CD14-positive monocyte (primary cell): Measurements from ENCODE around the gene LZTFL1. TPM values are rescaled to one million over a fixed set of nuclear protein-coding genes. Genes with fewer than 3 reads are reported as not detected.
A peak's percentile ranks its signal among the peaks of the same experiment; 100 is the strongest.

Experiments used
- DNase-seq, 3 donors: peaks; one replicate each; pipeline ENCODE4 v3.0.0-alpha.2; 2011 to 2022
- H2AFZ ChIP-seq: 2 replicates; pipeline ENCODE4 v1.6.0; 2012; ENCODE audit warnings: mild to moderate bottlenecking, low read depth, low read length, inconsistent platforms; ENCODE audit not compliant: insufficient read depth, poor library complexity, severe bottlenecking
- H3K27ac ChIP-seq, 2 donors: 1 replicate in 1 of 2; 2 replicates in 1 of 2; pipeline ENCODE4 v1.5.1; 2012 to 2013; ENCODE audit warnings: low read length in 2 of 2, control low read depth in 1 of 2, inconsistent platforms in 1 of 2, low read depth in 1 of 2, mild to moderate bottlenecking in 1 of 2
- H3K27me3 ChIP-seq, 2 donors: one replicate each; pipeline versions ENCODE4 v1.6.0 to v1.6.1; 2011 to 2013; ENCODE audit warnings: low read length in 2 of 2; ENCODE audit not compliant: control insufficient read depth in 2 of 2, insufficient read depth in 2 of 2
- H3K36me3 ChIP-seq, 2 donors: replicated peaks in 1 of 2; 1 replicate in 1 of 2; 2 replicates in 1 of 2; pipeline versions ENCODE4 v1.5.1 to v1.6.1; 2012 to 2013; ENCODE audit warnings: low read length in 2 of 2, control low read depth in 1 of 2, inconsistent platforms in 1 of 2, mild to moderate bottlenecking in 1 of 2; ENCODE audit not compliant: insufficient read depth in 2 of 2, control insufficient read depth in 1 of 2
- H3K4me1 ChIP-seq, 2 donors: 1 replicate in 1 of 2; 2 replicates in 1 of 2; pipeline versions ENCODE4 v1.5.1 to v1.6.1; 2012 to 2013; ENCODE audit warnings: low read length in 2 of 2, control low read depth in 1 of 2, inconsistent platforms in 1 of 2, mild to moderate bottlenecking in 1 of 2, moderate library complexity in 1 of 2; ENCODE audit not compliant: insufficient read depth in 2 of 2, control insufficient read depth in 1 of 2
- H3K4me2 ChIP-seq: replicated peaks from 2 replicates; pipeline ENCODE3; 2012; ENCODE audit warnings: low read length, moderate library complexity, mild to moderate bottlenecking; ENCODE audit not compliant: poor library complexity, severe bottlenecking; ENCODE audit errors: extremely low read depth
- H3K4me3 ChIP-seq, 3 experiments: fragments of 200-600 bp in 1 of 3; sonication (generic) in 1 of 3; replicated peaks in 1 of 3; 1 replicate in 2 of 3; 2 replicates in 1 of 3; pipeline ENCODE4 v1.5.1; 2011 to 2013; ENCODE audit warnings: low read length in 3 of 3, mild to moderate bottlenecking in 3 of 3, control low read depth in 2 of 3, low read depth in 2 of 3, inconsistent platforms in 1 of 3, moderate library complexity in 1 of 3
- H3K79me2 ChIP-seq: 2 replicates; pipeline ENCODE4 v1.6.0; 2012; ENCODE audit warnings: mild to moderate bottlenecking, control low read depth, inconsistent platforms, low read length, moderate library complexity; ENCODE audit not compliant: insufficient read depth
- H3K9ac ChIP-seq: 2 replicates; pipeline ENCODE4 v1.6.0; 2017; ENCODE audit warnings: low read length, mild to moderate bottlenecking; ENCODE audit not compliant: insufficient read depth, poor library complexity, severe bottlenecking
- H3K9me3 ChIP-seq, 2 donors: replicated peaks in 1 of 2; 1 replicate in 1 of 2; 2 replicates in 1 of 2; pipeline versions ENCODE4 v1.5.1 to v1.6.1; 2012 to 2013; ENCODE audit warnings: low read length in 2 of 2, control low read depth in 1 of 2; ENCODE audit not compliant: control insufficient read depth in 1 of 2, insufficient read depth in 1 of 2
- H4K20me1 ChIP-seq: 2 replicates; pipeline ENCODE4 v1.6.0; 2012; ENCODE audit warnings: mild to moderate bottlenecking, low read length, control low read depth, moderate library complexity; ENCODE audit not compliant: insufficient read depth
- H3K27ac Mint-ChIP-seq, 7 donors: one replicate each; pipeline ENCODE4 v1.8.0; 2020; ENCODE audit warnings: mild to moderate bottlenecking in 7 of 7, mixed read lengths in 7 of 7, moderate library complexity in 6 of 7, inconsistent platforms in 2 of 7
- H3K27me3 Mint-ChIP-seq, 3 donors: one replicate each; pipeline ENCODE4 v1.8.0; 2021 to 2022; ENCODE audit warnings: low read depth in 3 of 3, mild to moderate bottlenecking in 3 of 3, mixed read lengths in 3 of 3, moderate library complexity in 3 of 3, inconsistent platforms in 1 of 3
- H3K36me3 Mint-ChIP-seq, 2 donors: one replicate each; pipeline ENCODE4 v1.8.0; 2020; ENCODE audit warnings: mixed read lengths in 2 of 2, inconsistent platforms in 1 of 2, mild to moderate bottlenecking in 1 of 2
- H3K4me1 Mint-ChIP-seq: one replicate; pipeline ENCODE4 v1.8.0; 2020; ENCODE audit warnings: mild to moderate bottlenecking, mixed read lengths
- H3K4me3 Mint-ChIP-seq, 2 donors: one replicate each; pipeline ENCODE4 v1.8.0; 2020; ENCODE audit warnings: mild to moderate bottlenecking in 2 of 2, mixed read lengths in 2 of 2, moderate library complexity in 1 of 2
- H3K9me3 Mint-ChIP-seq, 7 donors: one replicate each; pipeline ENCODE4 v1.8.0; 2020 to 2022; ENCODE audit warnings: mixed read lengths in 7 of 7, mild to moderate bottlenecking in 6 of 7, moderate library complexity in 6 of 7, inconsistent platforms in 2 of 7
- WGBS: methylation state at CpG from one replicate; pipeline ENCODE4 v1.1.5; 2013; ENCODE audit warnings: missing lambda C conversion rate; ENCODE audit not compliant: insufficient coverage; 5-methylcytosine and 5-hydroxymethylcytosine counted together
- intact Hi-C, 2 donors: fragments of 100-400 bp; cut with micrococcal nuclease; formaldehyde crosslinking; loops; one replicate each; pipeline versions ENCODE4 v1.15.0 to v1.15.1; 2023
- polyA plus RNA-seq, 3 donors: library from polyadenylated mRNA; depleted of rRNA in 1 of 3; unstranded in 2 of 3; stranded (reverse) in 1 of 3; fragments of 300-500 nt in 2 of 3; fragments of >200 nt in 1 of 3; fragmentation: Illumina TruSeq in 2 of 3; gene quantifications; 1 replicate in 2 of 3; 2 replicates in 1 of 3; pipeline ENCODE4 v1.2.3, GENCODE V29; 2012 to 2021
- TF ChIP-seq, protein P1 (sequence below): fragments of 200-600 bp; IDR thresholded peaks from one replicate; pipeline ENCODE4 v1.8.0; 2022; ENCODE audit warnings: antibody characterized with exemption, mild to moderate bottlenecking

LZTFL1 gene
- polyA plus RNA-seq, 3 donors = 7.3 to 10.5 (median 7.5) TPM

GRCh38 chr3:45871780-45872179 is 29.9 kb upstream of the LZTFL1 start:
- no peak for DNase-seq
- H2AFZ ChIP-seq = no peak overlapping the region
- H3K27me3 Mint-ChIP-seq = peaks cover 0 to 4% (median 0%) of the 10 kb centered on the region in 3 donors
- H3K36me3 Mint-ChIP-seq = no peaks in the 10 kb centered on the region
- intact Hi-C loops = no loop called here
- TF ChIP-seq, protein P1, sequence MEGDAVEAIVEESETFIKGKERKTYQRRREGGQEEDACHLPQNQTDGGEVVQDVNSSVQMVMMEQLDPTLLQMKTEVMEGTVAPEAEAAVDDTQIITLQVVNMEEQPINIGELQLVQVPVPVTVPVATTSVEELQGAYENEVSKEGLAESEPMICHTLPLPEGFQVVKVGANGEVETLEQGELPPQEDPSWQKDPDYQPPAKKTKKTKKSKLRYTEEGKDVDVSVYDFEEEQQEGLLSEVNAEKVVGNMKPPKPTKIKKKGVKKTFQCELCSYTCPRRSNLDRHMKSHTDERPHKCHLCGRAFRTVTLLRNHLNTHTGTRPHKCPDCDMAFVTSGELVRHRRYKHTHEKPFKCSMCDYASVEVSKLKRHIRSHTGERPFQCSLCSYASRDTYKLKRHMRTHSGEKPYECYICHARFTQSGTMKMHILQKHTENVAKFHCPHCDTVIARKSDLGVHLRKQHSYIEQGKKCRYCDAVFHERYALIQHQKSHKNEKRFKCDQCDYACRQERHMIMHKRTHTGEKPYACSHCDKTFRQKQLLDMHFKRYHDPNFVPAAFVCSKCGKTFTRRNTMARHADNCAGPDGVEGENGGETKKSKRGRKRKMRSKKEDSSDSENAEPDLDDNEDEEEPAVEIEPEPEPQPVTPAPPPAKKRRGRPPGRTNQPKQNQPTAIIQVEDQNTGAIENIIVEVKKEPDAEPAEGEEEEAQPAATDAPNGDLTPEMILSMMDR = no peak
- no peak overlapping the region for H3K9ac ChIP-seq
- no peaks in the 10 kb centered on the region for H3K36me3 ChIP-seq
- peak overlapping the region in 1 of 7 donors; percentile 15 for H3K27ac Mint-ChIP-seq
- H4K20me1 ChIP-seq = no peaks in the 10 kb centered on the region
- 96% methylated on average over 2 of the region's 6 CpGs for WGBS
- no peaks in the 10 kb centered on the region for H3K27me3 ChIP-seq
- no peak overlapping the region for H3K4me2 ChIP-seq
- peaks cover 2% of the 10 kb centered on the region for H3K4me1 Mint-ChIP-seq
- H3K9me3 Mint-ChIP-seq = peaks cover 0 to 4% (median 2%) of the 10 kb centered on the region in 7 donors
- H3K9me3 ChIP-seq = no peaks in the 10 kb centered on the region
- no peaks in the 10 kb centered on the region for H3K4me1 ChIP-seq
- no peak overlapping the region for H3K4me3 Mint-ChIP-seq
- H3K79me2 ChIP-seq = no peaks in the 10 kb centered on the region
- H3K4me3 ChIP-seq = no peak overlapping the region
- no peak overlapping the region for H3K27ac ChIP-seq

- Mint-ChIP-seq H3K4me1 (peaks cover 2% of the 10 kb centered on the region), H3K27me3 (peaks cover 0 to 4% (median 0%) of the 10 kb centered on the region in 3 donors), H3K9me3 (peaks cover 0 to 4% (median 2%) of the 10 kb centered on the region in 7 donors), H3K4me3 (no peak overlapping the region), H3K36me3 (no peaks in the 10 kb centered on the region), H3K27ac (no peak overlapping the region)
- H3K9ac ChIP-seq = no peak overlapping the region
- H3K27me3 ChIP-seq = no peaks in the 10 kb centered on the region
- no peaks in the 10 kb centered on the region for H3K36me3 ChIP-seq
- H3K4me2 ChIP-seq = no peak overlapping the region
- no peak for DNase-seq
- no peaks in the 10 kb centered on the region for H3K9me3 ChIP-seq
- TF ChIP-seq, protein P1 = no peak
- intact Hi-C loops = no loop called here
- H4K20me1 ChIP-seq = no peaks in the 10 kb centered on the region
- no peaks in the 10 kb centered on the region for H3K79me2 ChIP-seq
- 17% methylated on average over 1 of the region's 4 CpGs for WGBS
- H3K27ac ChIP-seq = no peak overlapping the region
- no peak overlapping the region for H2AFZ ChIP-seq
- no peak overlapping the region for H3K4me3 ChIP-seq
- no peaks in the 10 kb centered on the region for H3K4me1 ChIP-seq
These were observed 28.2 kb upstream of the LZTFL1 start for GRCh38 chr3:45870099-45870498.
